Nephron (organoid): ENCODE measurements around the gene NRF1.

Experiments
- H3K27ac Mint-ChIP-seq, 3 experiments: 2 replicates each; pipeline ENCODE4 v1.8.0; 2020; ENCODE audit warnings: mixed read lengths in 3 of 3, mild to moderate bottlenecking in 2 of 3, moderate library complexity in 1 of 3
- H3K27me3 Mint-ChIP-seq: 2 replicates; pipeline ENCODE4 v1.8.0; 2021; ENCODE audit warnings: low read depth, mild to moderate bottlenecking, moderate library complexity, mixed read lengths
- H3K36me3 Mint-ChIP-seq: 2 replicates; pipeline ENCODE4 v1.8.0; 2020; ENCODE audit warnings: low read depth, mixed read lengths
- H3K4me1 Mint-ChIP-seq: 2 replicates; pipeline ENCODE4 v1.8.0; 2020; ENCODE audit warnings: mixed read lengths
- H3K4me3 Mint-ChIP-seq, 3 experiments: 2 replicates each; pipeline ENCODE4 v1.8.0; 2020; ENCODE audit warnings: mild to moderate bottlenecking in 3 of 3, mixed read lengths in 3 of 3, moderate library complexity in 2 of 3
- H3K9me3 Mint-ChIP-seq: 2 replicates; pipeline ENCODE4 v1.8.0; 2020; ENCODE audit warnings: mixed read lengths
- TF ChIP-seq, protein P1 (sequence below), 3 experiments: fragments of 200-600 bp; sonication (generic); IDR thresholded peaks; one replicate each; pipeline ENCODE4 v1.5.0; 2021; ENCODE audit warnings: antibody characterized with exemption in 3 of 3; ENCODE audit not compliant: unreplicated experiment in 3 of 3

NRF1 gene

DNA sequence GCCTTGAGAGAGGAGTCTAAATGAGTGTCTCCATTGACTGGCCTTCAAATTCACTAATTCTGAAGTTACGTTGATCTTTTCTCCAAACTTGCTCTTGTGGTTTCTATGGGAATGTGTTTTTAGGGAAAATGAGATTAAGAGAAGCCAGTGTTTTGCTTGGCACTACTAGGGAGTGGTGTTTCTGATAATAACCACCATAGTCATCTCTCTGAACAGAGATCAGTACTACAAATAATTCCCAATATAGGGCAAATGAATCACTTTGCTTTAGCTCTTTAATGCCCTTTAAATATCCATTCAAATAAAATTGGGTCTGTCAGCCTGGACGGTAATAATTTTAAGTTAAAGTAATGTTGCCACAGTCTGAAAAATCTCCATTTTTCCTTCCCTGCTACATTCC is 90.8 kb downstream of the NRF1 start:
- H3K27ac Mint-ChIP-seq, result no peak overlapping the region
- no peaks in the 10 kb centered on the region for H3K27me3 Mint-ChIP-seq
- H3K4me1 Mint-ChIP-seq, result peaks cover 6% of the 10 kb centered on the region
- no peak overlapping the region for H3K4me3 Mint-ChIP-seq
- TF ChIP-seq, protein P1, sequence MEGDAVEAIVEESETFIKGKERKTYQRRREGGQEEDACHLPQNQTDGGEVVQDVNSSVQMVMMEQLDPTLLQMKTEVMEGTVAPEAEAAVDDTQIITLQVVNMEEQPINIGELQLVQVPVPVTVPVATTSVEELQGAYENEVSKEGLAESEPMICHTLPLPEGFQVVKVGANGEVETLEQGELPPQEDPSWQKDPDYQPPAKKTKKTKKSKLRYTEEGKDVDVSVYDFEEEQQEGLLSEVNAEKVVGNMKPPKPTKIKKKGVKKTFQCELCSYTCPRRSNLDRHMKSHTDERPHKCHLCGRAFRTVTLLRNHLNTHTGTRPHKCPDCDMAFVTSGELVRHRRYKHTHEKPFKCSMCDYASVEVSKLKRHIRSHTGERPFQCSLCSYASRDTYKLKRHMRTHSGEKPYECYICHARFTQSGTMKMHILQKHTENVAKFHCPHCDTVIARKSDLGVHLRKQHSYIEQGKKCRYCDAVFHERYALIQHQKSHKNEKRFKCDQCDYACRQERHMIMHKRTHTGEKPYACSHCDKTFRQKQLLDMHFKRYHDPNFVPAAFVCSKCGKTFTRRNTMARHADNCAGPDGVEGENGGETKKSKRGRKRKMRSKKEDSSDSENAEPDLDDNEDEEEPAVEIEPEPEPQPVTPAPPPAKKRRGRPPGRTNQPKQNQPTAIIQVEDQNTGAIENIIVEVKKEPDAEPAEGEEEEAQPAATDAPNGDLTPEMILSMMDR (IDR thresholded peaks at IDR 0.05; ENCODE audit: unreplicated experiment in 3 of 3), result no peak
- H3K36me3 Mint-ChIP-seq, result peaks cover 22% of the 10 kb centered on the region
- H3K9me3 Mint-ChIP-seq, result no peaks in the 10 kb centered on the region

DNA sequence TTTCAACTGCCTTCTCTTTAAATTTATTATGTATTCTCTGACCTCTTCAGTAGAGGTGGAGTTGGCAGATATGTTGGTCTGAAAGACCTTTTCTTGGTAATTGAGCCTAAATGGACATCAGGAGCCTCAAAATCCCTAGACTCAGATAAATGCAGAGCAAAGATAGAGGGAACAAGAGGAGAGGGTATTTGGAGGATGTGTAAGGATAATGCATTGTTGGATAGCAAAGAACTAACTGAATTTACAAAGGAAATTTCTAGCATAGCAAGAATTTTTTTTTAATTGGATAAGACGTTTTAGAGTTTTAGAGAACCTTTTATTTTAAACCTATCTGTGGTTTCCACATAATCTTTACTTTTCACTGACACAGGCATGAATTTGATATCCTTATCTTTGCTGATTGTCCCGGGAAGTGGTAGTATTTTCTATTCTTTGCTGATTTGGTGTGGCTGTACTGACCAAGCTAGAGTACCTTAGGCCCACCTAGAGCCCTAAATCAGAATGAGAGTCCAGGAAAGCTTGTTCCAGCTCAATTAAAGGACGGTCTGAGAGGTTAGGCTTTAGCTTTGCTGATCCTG is 91.3 kb downstream of the NRF1 start:
- Mint-ChIP-seq H3K27me3 (no peaks in the 10 kb centered on the region), H3K4me1 (peaks cover 6% of the 10 kb centered on the region), H3K36me3 (peaks cover 21% of the 10 kb centered on the region), H3K9me3 (no peaks in the 10 kb centered on the region), H3K27ac (no peak overlapping the region), H3K4me3 (no peak overlapping the region)
- TF ChIP-seq, protein P1 (IDR thresholded peaks at IDR 0.05; ENCODE audit: unreplicated experiment in 3 of 3), result no peak

DNA sequence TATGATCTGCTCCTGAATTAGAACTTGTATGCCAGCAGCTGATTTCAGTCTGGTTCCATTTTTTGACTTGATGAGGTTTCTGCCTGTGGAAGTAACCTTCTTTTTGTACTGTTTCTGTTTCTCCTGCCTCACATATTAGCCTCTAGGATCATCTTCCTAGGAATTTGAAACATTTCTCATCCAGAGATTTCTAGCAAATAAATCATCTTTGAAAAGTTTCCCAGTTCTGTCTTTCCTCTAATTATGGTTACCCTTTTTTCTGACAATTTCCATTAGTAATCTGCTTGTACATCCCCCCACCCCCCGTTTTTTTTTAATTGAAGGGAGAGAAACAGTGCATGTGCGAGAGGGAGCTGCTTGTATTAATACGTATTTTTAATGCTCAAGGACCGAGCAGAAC is 92.2 kb downstream of the NRF1 start:
- no peak overlapping the region for H3K4me3 Mint-ChIP-seq
- H3K4me1 Mint-ChIP-seq, result peaks cover 6% of the 10 kb centered on the region
- H3K36me3 Mint-ChIP-seq, result peaks cover 21% of the 10 kb centered on the region
- no peak overlapping the region for H3K27ac Mint-ChIP-seq
- H3K27me3 Mint-ChIP-seq, result no peaks in the 10 kb centered on the region
- H3K9me3 Mint-ChIP-seq, result no peaks in the 10 kb centered on the region
- TF ChIP-seq, protein P1 (IDR thresholded peaks at IDR 0.05; ENCODE audit: unreplicated experiment in 3 of 3), result no peak

- Mint-ChIP-seq H3K4me3 (no peak overlapping the region), H3K9me3 (no peaks in the 10 kb centered on the region), H3K4me1 (no peaks in the 10 kb centered on the region), H3K27ac (no peak overlapping the region), H3K27me3 (no peaks in the 10 kb centered on the region), H3K36me3 (peaks cover 49% of the 10 kb centered on the region)
- TF ChIP-seq, protein P1 (IDR thresholded peaks at IDR 0.05; ENCODE audit: unreplicated experiment in 3 of 3), result no peak
Measured at GRCh38 chr7:129707910-129708499, 96.5 kb downstream of the NRF1 start.

- H3K4me1 Mint-ChIP-seq, result no peaks in the 10 kb centered on the region
- TF ChIP-seq, protein P1 (IDR thresholded peaks at IDR 0.05; ENCODE audit: unreplicated experiment in 3 of 3), result no peak
Measured at GRCh38 chr7:129713544-129713943, 102.0 kb downstream of the NRF1 start.

DNA sequence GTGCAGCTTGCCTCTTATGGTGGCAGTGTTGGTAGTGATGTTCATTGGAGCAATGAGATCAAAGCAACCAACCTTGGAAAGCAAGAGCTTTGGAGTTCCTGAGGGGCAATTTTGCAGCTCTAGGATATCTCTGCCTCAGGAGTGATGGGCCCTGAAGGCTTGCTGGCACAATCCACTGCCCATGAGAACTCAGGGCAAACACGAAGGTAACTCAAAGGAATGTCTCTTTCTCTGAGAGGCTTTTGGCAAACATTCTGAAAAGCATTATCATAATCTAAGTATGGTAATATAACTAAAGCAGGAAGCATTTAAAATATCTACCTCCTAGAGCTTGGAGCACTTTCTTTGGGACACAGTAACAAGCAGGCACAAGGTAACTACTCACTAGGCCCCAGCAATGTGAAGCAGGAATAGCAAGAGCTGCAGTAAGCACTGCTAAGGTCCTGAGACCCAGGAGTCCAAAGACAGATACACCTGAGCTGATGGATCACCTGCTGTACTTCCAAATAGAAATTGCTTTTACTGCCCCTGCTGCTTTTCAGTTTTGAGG is 103.1 kb downstream of the NRF1 start:
- Mint-ChIP-seq H3K27me3 (no peaks in the 10 kb centered on the region), H3K36me3 (peaks cover 51% of the 10 kb centered on the region), H3K27ac (no peak overlapping the region), H3K9me3 (no peaks in the 10 kb centered on the region), H3K4me1 (no peaks in the 10 kb centered on the region), H3K4me3 (no peak overlapping the region)
- TF ChIP-seq, protein P1 (IDR thresholded peaks at IDR 0.05; ENCODE audit: unreplicated experiment in 3 of 3), result no peak

More at GRCh38 chr7:129713544-129713943, 102.0 kb downstream of the NRF1 start:
- Mint-ChIP-seq H3K9me3 (no peaks in the 10 kb centered on the region), H3K27ac (no peak overlapping the region), H3K27me3 (no peaks in the 10 kb centered on the region), H3K36me3 (peaks cover 52% of the 10 kb centered on the region), H3K4me3 (no peak overlapping the region)
